Epithelial cell of prostate (primary cell): ENCODE data around the gene ECPAS.
A peak's percentile ranks its signal among the peaks of the same experiment; 100 is the strongest.
"Not testable (repeated sequence)": the region's sequence is repeated elsewhere in the genome, so short reads cannot be mapped to it uniquely, and the experiment has no call there.

Source experiments
- DNase-seq: peaks from one replicate; pipeline ENCODE4 v3.0.0-alpha.2; 2011; ENCODE audit warnings: low read depth, low spot score
- H3K27ac ChIP-seq: fragments of 450-650 bp; 2 replicates; pipeline ENCODE4 v1.5.1; 2017; ENCODE audit warnings: mild to moderate bottlenecking

ECPAS gene

GRCh38 chr9:111481885-111482636 lies 2.1 kb downstream of the ECPAS start:
- peak overlapping the region; percentile 96 for H3K27ac ChIP-seq
- DNase-seq, result no peak

DNA sequence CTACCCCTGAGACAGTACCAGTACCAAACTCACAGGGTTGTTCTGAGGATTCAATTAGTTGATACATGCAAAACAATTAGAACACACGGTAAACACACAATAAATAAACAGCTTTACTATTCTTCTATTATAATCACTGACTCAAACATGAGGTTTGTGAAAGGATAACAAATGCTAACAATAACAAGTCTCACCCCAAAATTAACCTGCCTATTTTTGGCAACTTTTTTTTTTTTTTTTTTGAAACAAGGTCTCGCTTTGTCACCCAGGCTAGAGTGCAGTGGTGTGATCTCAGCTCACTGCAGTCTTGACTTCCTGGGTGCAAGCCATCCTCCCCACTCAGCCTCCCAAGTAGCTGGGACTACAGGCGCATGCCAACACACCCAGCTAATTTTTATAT lies 6.5 kb downstream of the ECPAS start:
- no peak for DNase-seq
- no peak overlapping the region for H3K27ac ChIP-seq

DNA sequence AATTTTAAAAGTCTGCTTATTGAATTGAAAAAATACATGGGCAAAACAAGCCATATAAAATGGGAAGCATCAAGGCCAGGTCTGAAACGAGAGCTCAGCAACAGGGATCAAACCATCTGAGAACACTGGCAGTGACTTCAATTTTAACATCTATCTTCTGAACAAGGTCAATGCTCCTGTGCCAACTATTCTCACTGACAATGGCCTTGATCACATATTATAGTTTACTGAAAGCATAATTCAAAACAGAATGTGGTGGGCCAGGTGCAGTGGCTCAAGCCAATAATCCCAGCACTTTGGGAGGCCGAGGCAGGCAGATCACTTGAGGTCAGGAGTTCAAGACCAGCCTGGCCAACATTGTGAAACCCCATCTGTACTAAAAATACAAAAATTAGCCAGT lies 9.0 kb downstream of the ECPAS start:
- no peak for DNase-seq
- H3K27ac ChIP-seq, result no peak overlapping the region

- no peak for DNase-seq
- no peak overlapping the region for H3K27ac ChIP-seq
These were observed 9.8 kb downstream of the ECPAS start for GRCh38 chr9:111474385-111474784.

GRCh38 chr9:111467778-111468367 lies 16.3 kb downstream of the ECPAS start:
- no peak for DNase-seq
- no peak overlapping the region for H3K27ac ChIP-seq

DNA sequence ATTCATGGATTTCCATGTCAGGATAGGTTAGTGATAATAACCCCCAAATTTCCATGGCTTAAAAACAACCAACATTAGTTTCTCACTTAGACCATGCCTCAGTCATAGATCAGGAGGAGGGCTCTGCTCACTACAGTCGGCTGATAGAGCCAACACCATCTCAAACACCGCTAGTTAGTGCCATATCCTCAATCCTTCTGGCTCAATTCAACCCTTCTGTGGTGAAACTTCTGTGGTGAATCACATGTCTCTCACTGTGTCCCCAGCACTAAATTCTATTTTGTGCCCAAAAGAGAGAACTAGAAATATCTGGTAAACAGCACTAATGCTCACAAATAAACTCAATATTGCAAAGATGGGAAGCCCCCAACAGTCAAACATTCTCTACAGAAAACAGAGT lies 21.1 kb downstream of the ECPAS start:
- no peak for DNase-seq
- no peak overlapping the region for H3K27ac ChIP-seq

DNA sequence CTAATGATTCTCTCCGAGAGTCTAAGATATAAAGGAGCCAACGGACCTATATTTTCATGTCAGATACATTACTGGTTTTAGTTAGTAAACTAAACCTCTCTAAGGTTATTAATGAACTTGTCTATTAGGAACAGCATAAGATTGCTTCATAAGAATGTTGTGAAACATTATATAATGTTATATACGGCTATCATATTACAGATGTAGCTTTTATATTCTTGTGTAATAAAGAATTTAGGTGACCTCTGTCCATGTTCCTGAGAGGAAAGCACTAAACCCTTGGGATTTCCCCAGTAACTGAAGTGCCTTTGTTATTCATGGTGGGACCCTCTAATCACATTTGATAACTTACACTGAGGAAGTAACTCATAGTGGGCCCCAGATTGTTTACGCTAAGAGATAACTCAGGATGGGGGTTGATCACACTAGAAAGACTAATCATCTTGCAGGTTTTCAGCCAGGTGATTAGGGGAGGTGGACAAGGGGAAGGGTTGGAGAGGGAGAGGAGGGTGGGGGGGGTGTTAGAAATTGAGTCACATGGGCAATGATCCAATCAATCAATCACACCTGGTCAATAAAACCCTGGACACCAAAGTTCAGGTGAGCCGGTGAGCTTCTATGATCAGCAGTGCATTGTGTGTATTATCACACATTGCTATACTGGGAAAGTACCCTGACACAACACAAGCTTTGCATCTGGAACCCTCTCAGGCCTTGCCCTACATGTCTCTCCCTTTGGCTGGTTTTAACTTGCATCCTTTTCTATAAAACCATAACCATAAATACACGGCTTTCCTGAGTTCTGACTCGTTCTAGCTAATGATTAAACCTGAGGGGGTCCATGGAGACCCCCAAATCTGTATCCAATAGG lies 25.8 kb downstream of the ECPAS start:
- H3K27ac ChIP-seq, result no peak overlapping the region
- no peak for DNase-seq

DNA sequence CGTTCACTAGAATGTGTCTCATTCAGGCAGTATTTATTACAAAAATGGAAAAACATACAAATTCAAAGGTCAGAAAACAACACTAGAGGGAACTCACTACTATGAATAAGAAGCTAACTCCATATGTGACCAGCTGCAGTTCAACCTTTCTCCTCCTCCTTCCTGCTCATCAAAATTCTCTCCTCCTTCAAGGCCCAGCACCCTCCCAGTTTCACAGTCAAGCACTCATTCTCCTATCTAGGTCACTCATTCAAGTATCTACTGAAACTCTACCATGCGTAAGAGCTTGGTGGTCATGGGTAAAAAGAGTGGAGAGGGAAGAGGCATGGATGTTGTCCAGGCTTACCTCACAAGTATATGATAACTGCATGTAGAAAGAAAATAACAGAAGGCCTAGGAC lies 27.7 kb downstream of the ECPAS start:
- no peak overlapping the region for H3K27ac ChIP-seq
- DNase-seq, result no peak

DNA sequence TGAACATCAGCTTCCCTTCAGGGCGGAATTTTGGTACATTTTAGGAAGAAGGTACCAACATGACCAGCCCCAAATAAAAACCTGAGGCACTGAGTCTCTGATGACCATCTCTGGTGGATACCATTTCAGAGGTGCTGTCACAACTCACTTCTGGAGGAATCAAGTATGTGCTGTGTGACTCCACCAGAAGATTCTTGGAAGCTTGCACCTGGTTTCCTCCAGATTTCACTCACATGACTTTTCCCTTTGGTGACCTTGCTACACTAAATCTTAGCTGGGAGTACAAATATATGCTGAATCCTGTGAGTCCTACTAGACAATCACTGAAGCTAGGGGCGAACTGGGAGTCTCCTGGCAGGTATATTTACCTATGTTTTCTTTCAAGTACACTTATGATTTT lies 28.5 kb downstream of the ECPAS start:
- no peak overlapping the region for H3K27ac ChIP-seq
- no peak for DNase-seq

DNA sequence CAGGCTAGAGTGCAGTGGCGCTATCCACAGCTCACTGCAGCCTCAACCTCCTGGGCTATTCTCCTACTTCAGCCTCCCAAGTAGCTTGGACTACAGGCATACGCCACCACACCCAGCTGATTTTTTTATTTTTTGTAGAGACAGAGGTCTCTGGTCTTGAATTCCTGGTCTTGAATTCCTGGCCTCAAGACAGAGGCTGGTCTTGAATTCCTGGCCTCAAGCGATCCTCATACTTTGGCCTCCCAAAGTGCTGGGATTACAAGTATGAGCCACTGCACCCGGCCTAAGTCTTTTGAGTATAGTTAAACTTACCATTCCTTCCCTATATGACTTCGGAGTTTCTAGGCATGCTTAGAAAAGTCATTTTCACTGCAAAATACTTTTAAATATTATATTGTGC lies 29.4 kb downstream of the ECPAS start:
- DNase-seq, result no peak
- H3K27ac ChIP-seq, result no peak overlapping the region

GRCh38 chr9:111451570-111451969 lies 32.6 kb downstream of the ECPAS start:
- H3K27ac ChIP-seq, result no peak overlapping the region
- DNase-seq, result no peak

GRCh38 chr9:111450124-111450523 lies 34.1 kb downstream of the ECPAS start:
- no peak overlapping the region for H3K27ac ChIP-seq
- DNase-seq, result no peak

- DNase-seq, result no peak
- no peak overlapping the region for H3K27ac ChIP-seq
These were observed 34.5 kb downstream of the ECPAS start for GRCh38 chr9:111449705-111450104.

DNA sequence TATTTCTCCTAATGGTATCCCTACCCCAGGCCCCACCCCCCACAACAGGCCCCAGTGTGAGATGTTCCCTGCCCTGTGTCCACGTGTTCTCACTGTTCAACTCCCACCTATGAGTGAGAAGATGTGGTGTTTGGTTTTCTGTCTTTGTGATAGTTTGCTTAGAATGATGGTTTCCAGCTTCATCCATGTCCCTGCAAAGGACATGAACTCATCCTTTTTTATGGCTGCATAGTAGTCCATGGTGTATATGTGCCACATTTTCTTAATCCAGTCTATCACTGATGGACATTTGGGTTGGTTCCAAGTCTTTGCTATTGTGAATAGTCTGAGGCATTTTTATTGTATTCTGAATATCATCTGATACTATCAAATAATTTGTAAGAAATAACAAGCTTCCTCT lies 38.4 kb downstream of the ECPAS start:
- not testable (repeated sequence) for H3K27ac ChIP-seq, DNase-seq

DNA sequence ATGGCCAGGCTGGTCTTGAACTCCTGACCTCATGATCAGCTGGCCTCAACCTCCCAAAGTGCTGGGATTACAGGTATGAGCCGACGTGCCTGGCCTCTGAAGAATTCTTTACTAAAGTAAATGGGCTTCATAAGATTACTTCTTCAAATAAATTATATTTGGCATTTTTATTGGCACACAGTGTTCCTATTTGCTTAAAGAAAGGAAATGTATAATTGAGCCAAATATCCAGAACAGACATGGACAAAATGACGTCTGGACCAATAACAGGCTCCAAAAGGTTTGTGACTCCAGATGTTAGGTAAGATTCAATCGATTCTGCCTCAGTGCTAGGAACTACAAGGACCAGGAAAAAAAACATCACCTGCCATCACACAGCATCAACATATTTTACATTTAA lies 40.7 kb downstream of the ECPAS start:
- DNase-seq, result no peak
- no peak overlapping the region for H3K27ac ChIP-seq

GRCh38 chr9:111442360-111443027 lies 41.7 kb downstream of the ECPAS start:
- H3K27ac ChIP-seq, result no peak overlapping the region
- no peak for DNase-seq

- no peak overlapping the region for H3K27ac ChIP-seq
- DNase-seq, result no peak
These were observed 44.0 kb downstream of the ECPAS start for GRCh38 chr9:111440226-111440625.

- no peak for DNase-seq
- H3K27ac ChIP-seq, result no peak overlapping the region
These were observed 45.5 kb downstream of the ECPAS start for GRCh38 chr9:111438541-111439235.

- no peak overlapping the region for H3K27ac ChIP-seq
- DNase-seq, result no peak
These were observed 47.6 kb downstream of the ECPAS start for GRCh38 chr9:111436571-111436970.

DNA sequence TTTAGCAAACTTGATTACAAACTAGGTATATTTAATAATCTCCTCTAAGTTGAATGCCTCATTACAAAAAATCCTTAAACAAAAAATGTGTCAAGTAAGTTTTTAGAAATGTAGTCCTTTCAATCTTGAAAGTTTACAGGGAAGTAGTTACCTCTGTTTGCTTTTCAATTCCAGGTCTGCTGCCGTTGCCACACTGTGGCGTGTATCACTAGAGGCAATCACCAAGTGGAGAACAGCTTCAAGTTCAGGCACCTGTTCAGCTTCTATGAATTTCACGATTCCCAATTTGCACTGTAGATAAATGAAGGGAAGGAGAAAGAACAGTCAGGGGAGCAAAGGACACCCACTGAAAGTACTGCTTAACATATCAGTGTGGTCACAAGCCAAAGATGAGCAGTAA lies 51.1 kb downstream of the ECPAS start:
- no peak for DNase-seq
- no peak overlapping the region for H3K27ac ChIP-seq
